ENCODE results near the gene POLD2. TPM values are rescaled to one million over a fixed set of nuclear protein-coding genes. Genes with fewer than 3 reads are reported as not detected.

The POLD2 gene
- polyA plus RNA-seq, 3 donors = 99.5 to 127 (median 117) TPM

DNA sequence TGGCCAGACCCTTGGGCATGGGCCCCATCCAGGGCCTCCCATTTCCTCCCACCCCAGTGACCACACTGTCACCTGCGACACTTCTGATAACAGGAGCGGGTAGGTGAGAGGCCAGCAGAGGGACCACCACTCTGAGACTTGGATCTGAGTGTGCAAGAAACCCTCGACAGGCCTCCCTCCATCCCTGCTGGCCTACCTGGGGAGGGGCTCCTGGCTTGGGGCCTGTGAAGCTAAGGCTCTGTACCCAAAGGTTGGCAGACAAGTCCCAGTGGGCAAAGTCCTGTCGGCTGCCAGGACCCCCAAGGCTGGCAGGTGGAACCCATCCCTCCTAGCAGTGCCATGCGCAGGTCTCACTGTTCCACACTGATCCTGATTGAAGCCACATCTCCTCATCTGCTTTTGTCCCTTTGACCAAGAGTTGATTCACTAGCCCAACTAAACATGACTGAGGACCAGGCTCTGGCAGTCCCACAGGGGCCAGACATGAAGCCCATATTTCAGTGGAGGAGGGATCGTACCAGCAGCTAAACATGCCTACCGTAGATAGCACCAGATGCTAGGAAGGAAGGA, 56.8 kb downstream of the POLD2 start:
- DNase-seq (ENCODE audit: low read depth in 3 of 3, low spot score in 2 of 3) = no peak

DNA sequence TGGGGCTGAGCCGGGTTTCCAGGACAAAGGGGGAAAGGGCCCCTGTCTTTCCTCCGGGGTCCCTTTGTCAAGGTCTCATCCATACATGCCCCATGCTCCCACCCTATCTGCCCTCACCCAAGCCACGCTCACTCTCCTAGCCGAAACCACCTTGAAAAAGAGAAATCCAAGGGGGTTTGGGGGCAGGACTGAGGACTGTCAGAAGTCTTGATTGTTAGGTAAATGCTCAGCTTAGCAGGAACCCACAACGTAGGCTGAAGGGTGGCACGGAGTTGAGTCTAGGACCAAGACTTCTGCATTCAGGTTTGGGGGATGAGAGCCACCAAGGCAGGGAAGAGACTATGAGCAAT, 57.3 kb downstream of the POLD2 start:
- no peak for DNase-seq (ENCODE audit: low read depth in 3 of 3, low spot score in 2 of 3)

DNA sequence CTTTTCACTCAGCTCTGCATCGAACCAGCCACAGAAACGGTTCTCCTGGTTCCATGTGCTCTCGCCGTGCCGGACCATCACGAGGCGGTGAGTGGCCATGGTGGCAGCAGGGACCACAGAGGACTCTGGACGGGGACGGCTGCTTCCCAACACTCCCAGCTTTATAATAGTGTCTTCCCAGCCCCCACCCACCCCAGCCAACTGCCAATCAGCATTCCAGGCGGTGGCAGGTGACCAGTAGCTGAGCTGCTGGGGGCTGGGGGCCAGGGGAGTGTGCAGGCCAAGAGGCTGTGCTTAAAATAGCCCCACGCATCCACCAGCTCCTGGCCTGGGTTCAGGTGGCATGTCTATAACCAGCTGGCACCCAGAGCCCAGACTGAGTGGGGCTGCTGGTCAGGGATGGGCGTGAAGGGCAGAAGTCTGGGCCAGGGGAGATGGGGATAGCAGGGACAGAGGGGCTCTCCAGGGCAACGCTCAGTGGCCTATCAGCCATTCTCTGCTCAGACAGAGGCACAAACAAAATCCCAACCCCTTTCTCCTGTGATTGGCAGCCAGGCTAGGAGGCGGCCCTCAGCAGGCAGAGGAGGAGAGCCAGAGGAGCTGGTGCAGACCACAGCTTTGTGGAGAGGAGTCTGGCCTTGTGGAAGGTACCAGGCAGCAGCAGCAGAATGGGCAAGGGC, 57.8 kb downstream of the POLD2 start, which contains the start of gene PGAM2:
PGAM2 (minus strand) TSS at position 137 of the 680 bp plus-strand sequence; CDS start at position 99, 38 bp downstream.
- DNase-seq (ENCODE audit: low read depth in 3 of 3, low spot score in 2 of 3) = no peak

DNA sequence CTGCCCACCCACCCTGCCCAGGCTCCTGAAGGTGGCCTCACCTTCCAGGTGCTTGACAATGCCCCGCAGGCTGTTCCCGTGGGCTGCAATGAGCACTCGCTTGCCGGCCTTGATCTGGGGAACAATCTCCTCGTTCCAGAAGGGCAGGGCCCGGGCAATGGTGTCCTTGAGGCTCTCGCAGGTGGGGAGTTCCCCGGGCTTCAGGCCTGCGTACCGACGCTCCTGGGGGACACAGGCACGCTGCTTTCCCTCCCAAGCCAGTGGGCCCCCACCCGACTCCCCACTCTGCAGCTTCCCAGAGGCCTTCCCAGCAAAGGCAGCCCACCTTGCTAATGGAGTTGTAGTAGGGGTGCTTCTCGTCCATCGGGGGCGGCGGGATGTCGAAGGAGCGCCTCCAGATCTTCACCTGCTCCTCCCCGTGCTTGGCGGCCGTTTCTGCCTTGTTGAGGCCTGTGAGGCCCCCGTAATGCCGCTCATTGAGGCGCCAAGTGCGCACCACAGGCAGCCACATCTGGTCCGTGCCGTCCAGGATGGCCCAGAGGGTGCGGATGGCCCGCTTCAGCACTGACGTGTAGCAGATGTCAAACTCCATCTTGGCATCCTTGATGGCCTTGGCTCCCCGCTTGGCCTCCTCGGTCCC, 58.4 kb downstream of the POLD2 start:
- no peak for DNase-seq (ENCODE audit: low read depth in 3 of 3, low spot score in 2 of 3)

Other genes with a start within 250 kb of the POLD2 start
- gene URGCP, start 217.0 kb downstream of the POLD2 start, polyA plus RNA-seq (ENCODE audit: insufficient read length in 3 of 3) = 10 to 100 TPM; 30.0 to 33.9 (median 32.4) TPM
- gene UBE2D4, start 197.1 kb downstream of the POLD2 start, polyA plus RNA-seq (ENCODE audit: insufficient read length in 3 of 3) = 10 to 100 TPM; 22.7 to 25.0 (median 24.7) TPM
- under 1 TPM; 0.27 to 0.62 (median 0.39) TPM for gene SPDYE1, start 125.7 kb downstream of the POLD2 start, polyA plus RNA-seq (ENCODE audit: insufficient read length in 3 of 3)
- gene DBNL, start 78.8 kb downstream of the POLD2 start, polyA plus RNA-seq (ENCODE audit: insufficient read length in 3 of 3) = 10 to 100 TPM; 56.7 to 69.2 (median 65.4) TPM
- 1 to 10 TPM; 1.2 to 2.9 (median 1.5) TPM for gene PGAM2, start 58.0 kb downstream of the POLD2 start, polyA plus RNA-seq (ENCODE audit: insufficient read length in 3 of 3)
- 10 to 100 TPM; 17.2 to 18.1 (median 17.9) TPM for gene POLM, start 41.0 kb downstream of the POLD2 start, polyA plus RNA-seq (ENCODE audit: insufficient read length in 3 of 3)
- gene AEBP1, start 19.2 kb downstream of the POLD2 start, polyA plus RNA-seq (ENCODE audit: insufficient read length in 3 of 3) = 10 to 100 TPM; 57.3 to 60.0 (median 59.1) TPM
- gene MYL7, start 17.8 kb upstream of the POLD2 start, polyA plus RNA-seq (ENCODE audit: insufficient read length in 3 of 3) = 10 to 100 TPM in 1 of 3 donors, 1 to 10 TPM in 1, under 1 TPM in 1; 0.35 to 12.5 (median 4.5) TPM
- 1 to 10 TPM; 2.5 to 3.6 (median 3.4) TPM for gene GCK, start 65.9 kb upstream of the POLD2 start, polyA plus RNA-seq (ENCODE audit: insufficient read length in 3 of 3)
- 10 to 100 TPM; 76.8 to 77.6 (median 77.0) TPM for gene YKT6, start 77.4 kb upstream of the POLD2 start, polyA plus RNA-seq (ENCODE audit: insufficient read length in 3 of 3)
- 1 to 10 TPM; 1.6 to 2.7 (median 1.7) TPM for gene CAMK2B, start 202.0 kb upstream of the POLD2 start, polyA plus RNA-seq (ENCODE audit: insufficient read length in 3 of 3)

Data from right renal cortex interstitium (tissue), 3 donors.